GM13976 (cell line): Measurements from ENCODE around the gene TRIM39.

Experiments
- DNase-seq: peaks from one replicate; pipeline ENCODE4 v3.0.0; 2012; ENCODE audit warnings: low spot score
- in situ Hi-C: fragments of 300-500 bp; cut with MboI; formaldehyde crosslinking; loops from one replicate; pipeline ENCODE4 v1.12.0; 2022; ENCODE audit warnings: low sequenced_read_pairs, mixed read lengths, inconsistent platforms; ENCODE audit not compliant: unreplicated experiment
- TF ChIP-seq, protein P1 (sequence below): IDR thresholded peaks from 2 replicates; pipeline ENCODE4 v1.5.1; 2012; ENCODE audit warnings: borderline replicate concordance, mild to moderate bottlenecking; ENCODE audit not compliant: insufficient read depth; ENCODE audit errors: extremely low read depth, missing control alignments, control extremely low read depth

The TRIM39 gene

DNA sequence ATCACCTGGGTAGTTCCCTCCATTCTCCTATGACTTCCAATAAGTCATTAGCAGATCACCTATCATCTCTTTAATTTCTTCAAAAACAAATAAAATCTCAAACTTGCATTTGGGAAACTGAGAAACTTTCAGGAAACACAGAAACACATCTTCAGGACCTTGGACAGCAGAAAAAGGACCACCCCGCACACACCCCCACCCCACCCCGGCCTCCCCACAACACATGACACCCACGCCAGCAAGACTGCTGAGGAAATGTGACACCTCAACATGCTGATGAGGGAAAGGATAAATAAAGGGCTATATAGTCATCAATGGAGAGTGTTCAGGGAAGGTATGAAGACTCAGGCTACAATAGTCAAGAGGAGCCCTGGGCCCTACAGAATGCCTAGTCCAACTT, 15.6 kb upstream of the TRIM39 start:
- in situ Hi-C loops = no loop called here
- TF ChIP-seq, protein P1, sequence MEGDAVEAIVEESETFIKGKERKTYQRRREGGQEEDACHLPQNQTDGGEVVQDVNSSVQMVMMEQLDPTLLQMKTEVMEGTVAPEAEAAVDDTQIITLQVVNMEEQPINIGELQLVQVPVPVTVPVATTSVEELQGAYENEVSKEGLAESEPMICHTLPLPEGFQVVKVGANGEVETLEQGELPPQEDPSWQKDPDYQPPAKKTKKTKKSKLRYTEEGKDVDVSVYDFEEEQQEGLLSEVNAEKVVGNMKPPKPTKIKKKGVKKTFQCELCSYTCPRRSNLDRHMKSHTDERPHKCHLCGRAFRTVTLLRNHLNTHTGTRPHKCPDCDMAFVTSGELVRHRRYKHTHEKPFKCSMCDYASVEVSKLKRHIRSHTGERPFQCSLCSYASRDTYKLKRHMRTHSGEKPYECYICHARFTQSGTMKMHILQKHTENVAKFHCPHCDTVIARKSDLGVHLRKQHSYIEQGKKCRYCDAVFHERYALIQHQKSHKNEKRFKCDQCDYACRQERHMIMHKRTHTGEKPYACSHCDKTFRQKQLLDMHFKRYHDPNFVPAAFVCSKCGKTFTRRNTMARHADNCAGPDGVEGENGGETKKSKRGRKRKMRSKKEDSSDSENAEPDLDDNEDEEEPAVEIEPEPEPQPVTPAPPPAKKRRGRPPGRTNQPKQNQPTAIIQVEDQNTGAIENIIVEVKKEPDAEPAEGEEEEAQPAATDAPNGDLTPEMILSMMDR = no peak
- DNase-seq = no peak

DNA sequence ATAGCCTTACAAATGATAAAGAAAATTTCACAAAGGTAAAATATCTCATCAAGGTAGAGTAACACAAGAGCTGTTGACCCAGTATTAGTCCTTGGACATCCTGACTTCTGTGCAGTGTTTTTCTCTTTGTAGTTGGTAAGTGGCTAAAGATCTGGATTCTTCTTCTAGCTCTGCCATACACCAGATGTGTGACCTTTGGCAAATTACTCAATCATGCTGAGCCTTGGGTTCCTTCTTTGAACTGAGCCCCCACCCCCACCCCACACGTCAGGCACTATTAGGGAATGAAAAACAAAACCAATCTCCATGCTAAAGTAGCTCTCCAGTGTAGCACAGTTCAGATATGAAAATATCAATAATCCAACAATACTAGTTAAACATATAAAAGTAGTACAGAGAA, 15.1 kb upstream of the TRIM39 start:
- TF ChIP-seq, protein P1 = no peak
- DNase-seq = no peak
- in situ Hi-C loops = no loop called here

DNA sequence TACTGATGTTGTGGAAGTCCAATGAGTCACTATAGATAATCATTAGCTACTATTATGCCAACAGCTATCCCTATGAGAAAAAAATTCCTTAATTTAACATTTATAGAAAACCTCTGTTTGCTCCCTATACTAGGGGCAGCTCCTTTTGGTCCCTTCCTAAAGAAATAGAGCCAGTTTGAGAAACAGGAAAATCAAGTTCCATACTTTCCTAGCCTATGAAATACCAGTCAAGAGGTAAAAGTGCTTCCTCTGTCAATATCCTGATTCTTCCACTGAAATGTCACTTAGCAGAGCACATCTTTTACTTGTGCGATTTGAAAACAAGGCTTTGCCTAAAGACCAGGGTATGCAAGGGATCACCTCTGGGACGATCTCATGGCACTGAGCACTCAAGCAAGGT, 14.5 kb upstream of the TRIM39 start:
- no peak for DNase-seq
- in situ Hi-C loops = no loop called here
- TF ChIP-seq, protein P1 = no peak

DNA sequence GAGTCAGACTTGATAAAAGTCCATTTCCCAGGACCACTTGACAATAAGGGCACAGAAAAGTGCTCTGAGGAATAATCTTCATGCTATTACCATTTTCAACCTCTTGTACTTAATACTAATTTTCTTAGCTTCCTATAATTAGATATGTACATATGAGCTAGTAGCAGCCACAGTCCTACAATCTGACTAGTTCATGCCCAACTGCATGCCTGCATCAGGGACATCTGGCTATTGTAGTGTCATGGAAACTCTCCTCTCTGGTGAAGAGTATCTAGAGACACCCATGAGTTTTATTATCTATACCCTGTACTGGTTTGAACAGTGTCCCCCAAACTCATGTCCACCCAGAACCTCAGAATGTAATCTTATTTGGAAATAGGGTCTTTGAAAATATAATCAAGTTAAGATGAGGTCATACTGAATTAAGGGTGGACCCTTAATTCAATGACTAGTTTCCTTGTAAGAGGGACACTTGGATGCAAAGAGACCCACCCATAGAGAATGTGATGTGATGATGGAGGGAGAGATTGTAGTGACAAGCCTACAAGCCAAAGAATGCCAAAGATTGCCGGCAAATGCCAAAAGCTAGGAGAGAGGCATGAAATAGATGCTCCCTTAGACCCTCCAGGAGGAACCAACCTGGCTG, 13.9 kb upstream of the TRIM39 start:
- TF ChIP-seq, protein P1 = no peak
- no peak for DNase-seq
- in situ Hi-C loops = no loop called here

DNA sequence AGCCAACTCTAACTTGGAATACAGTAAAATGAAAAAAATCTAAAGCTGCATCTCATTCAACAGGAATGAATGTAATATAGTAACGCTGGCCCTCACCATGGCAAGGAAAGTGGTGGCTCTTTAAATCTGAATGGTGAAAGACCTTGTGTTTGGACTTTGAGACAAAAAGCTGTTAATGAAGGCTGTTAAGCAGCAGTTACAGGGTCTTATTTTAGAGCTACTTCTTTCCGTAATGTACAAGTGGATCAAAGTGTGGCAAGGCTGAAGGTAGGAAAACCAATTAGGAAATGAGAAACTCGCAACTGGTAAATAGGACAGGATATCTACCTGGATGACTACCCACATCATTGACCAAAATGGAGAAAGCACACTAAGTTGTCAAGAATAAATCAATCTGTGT, 11.6 kb upstream of the TRIM39 start:
- in situ Hi-C loops = no loop called here
- DNase-seq = no peak
- TF ChIP-seq, protein P1 = no peak

DNA sequence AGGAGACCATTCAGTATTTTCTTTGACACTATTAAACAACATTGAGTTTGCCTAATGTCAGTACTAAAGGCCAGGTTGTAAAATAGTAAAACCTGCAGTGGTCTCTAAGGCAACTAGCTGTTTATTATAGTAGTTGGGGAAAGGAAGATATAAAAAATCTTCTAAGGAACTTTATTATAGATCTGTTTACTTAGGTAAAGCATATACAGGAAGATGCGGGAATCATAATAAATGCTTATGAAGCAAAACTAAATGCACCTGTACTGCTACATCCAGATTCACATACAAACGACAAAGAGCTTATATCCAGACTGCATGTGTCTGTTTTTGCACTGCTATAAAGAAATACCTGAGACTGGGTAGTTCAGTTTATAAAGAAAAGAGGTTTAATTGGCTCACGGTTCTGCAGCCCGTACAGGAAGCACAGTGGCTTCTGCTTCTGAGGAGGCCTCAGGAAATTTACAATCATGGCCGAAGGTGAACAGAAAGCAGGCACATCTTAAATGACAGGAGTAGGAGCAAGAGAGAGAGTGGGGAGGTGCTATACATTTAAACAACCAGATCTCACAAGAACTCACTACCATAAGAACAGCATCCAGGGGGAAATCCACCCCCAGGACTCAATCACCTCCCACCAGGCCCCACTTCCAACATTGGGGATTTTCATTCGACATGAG, 8.7 kb upstream of the TRIM39 start:
- TF ChIP-seq, protein P1 = no peak
- no peak for DNase-seq
- in situ Hi-C loops = no loop called here
